SU-DHL-6 (cell line): ENCODE measurements around the gene CNN3.

Experiments used
- H2AFZ ChIP-seq: fragments of 200-600 bp; sonication (generic); 2 replicates; pipeline ENCODE4 v1.6.1; 2014; ENCODE audit warnings: low read depth, mild to moderate bottlenecking, moderate library complexity, mixed read lengths, antibody characterized with exemption, low read length; ENCODE audit not compliant: severe bottlenecking
- H3F3A ChIP-seq: fragments of 200-600 bp; shearing (Covaris generic); 2 replicates; pipeline ENCODE4 v1.6.0; 2016; ENCODE audit warnings: antibody characterized with exemption, mild to moderate bottlenecking; ENCODE audit not compliant: insufficient read depth
- H3K27ac ChIP-seq: fragments of 200-600 bp; sonication (generic); 2 replicates; pipeline ENCODE4 v1.5.1; 2016; ENCODE audit warnings: low read depth, mild to moderate bottlenecking, low read length, moderate library complexity, mixed read lengths
- H3K27me3 ChIP-seq: fragments of 200-600 bp; sonication (generic), shearing (Covaris generic); 2 replicates; pipeline ENCODE4 v1.6.0; 2014; ENCODE audit warnings: mild to moderate bottlenecking, low read length
- H3K36me3 ChIP-seq: fragments of 200-600 bp; sonication (generic); 2 replicates; pipeline ENCODE4 v1.6.1; 2014; ENCODE audit warnings: mild to moderate bottlenecking, low read length, mixed read lengths
- H3K4me2 ChIP-seq: fragments of 300-600, 200-600 bp; shearing (Covaris generic), sonication (generic); 2 replicates; pipeline ENCODE4 v1.6.0; 2014; ENCODE audit warnings: low read length, low read depth, mild to moderate bottlenecking; ENCODE audit not compliant: poor library complexity, severe bottlenecking
- H3K4me3 ChIP-seq: fragments of 200-600 bp; sonication (generic); 2 replicates; pipeline ENCODE4 v1.5.1; 2014; ENCODE audit warnings: antibody characterized with exemption, low read length, mild to moderate bottlenecking, mixed read lengths; ENCODE audit not compliant: insufficient read depth, poor library complexity, severe bottlenecking
- H3K79me2 ChIP-seq: fragments of 200-600 bp; sonication (generic); 2 replicates; pipeline ENCODE4 v1.6.1; 2014; ENCODE audit warnings: mild to moderate bottlenecking, low read length, moderate library complexity; ENCODE audit not compliant: insufficient read depth
- H3K9ac ChIP-seq: fragments of 200-600 bp; sonication (generic); 2 replicates; pipeline ENCODE4 v1.7.0; 2014; ENCODE audit warnings: mild to moderate bottlenecking, low read length
- H3K9me2 ChIP-seq: fragments of 200-600 bp; sonication (generic); replicated peaks from 2 replicates; pipeline ENCODE4 v1.6.1; 2014; ENCODE audit warnings: low read length; ENCODE audit not compliant: insufficient read depth
- H3K9me3 ChIP-seq: fragments of 200-600 bp; sonication (generic); 2 replicates; pipeline ENCODE4 v1.6.1; 2014; ENCODE audit warnings: low read length, mixed read lengths; ENCODE audit not compliant: insufficient read depth
- H4K20me1 ChIP-seq: fragments of 200-600 bp; sonication (generic); 2 replicates; pipeline ENCODE4 v1.6.1; 2014; ENCODE audit warnings: low read depth, mild to moderate bottlenecking, antibody characterized with exemption, low read length, moderate library complexity, mixed read lengths
- EZH2phosphoT487 ChIP-seq: fragments of 200-600 bp; sonication (generic), shearing (Covaris generic); conservative IDR thresholded peaks from 2 replicates; pipeline ENCODE4 v1.6.1; 2018; ENCODE audit warnings: mild to moderate bottlenecking, antibody characterized with exemption, low read length, moderate library complexity, mixed read lengths
- TF ChIP-seq, protein P1 (sequence below): fragments of 200-600 bp; sonication (generic); IDR thresholded peaks from one replicate; pipeline ENCODE4 v1.5.1; 2017; ENCODE audit warnings: antibody characterized with exemption, mild to moderate bottlenecking, low read length, moderate library complexity; ENCODE audit not compliant: insufficient read depth, poor library complexity, severe bottlenecking

The CNN3 gene

GRCh38 chr1:94917251-94917650 lies 9.7 kb downstream of the CNN3 start:
- no peak overlapping the region for H3K9ac ChIP-seq
- H3K27me3 ChIP-seq, result no peaks in the 10 kb centered on the region
- no peak overlapping the region for H3K27ac ChIP-seq
- no peak overlapping the region for H2AFZ ChIP-seq
- H3F3A ChIP-seq, result no peaks in the 10 kb centered on the region
- no peaks in the 10 kb centered on the region for H3K79me2 ChIP-seq
- H3K9me2 ChIP-seq, result no peaks in the 10 kb centered on the region
- H3K36me3 ChIP-seq, result no peaks in the 10 kb centered on the region
- TF ChIP-seq, protein P1, sequence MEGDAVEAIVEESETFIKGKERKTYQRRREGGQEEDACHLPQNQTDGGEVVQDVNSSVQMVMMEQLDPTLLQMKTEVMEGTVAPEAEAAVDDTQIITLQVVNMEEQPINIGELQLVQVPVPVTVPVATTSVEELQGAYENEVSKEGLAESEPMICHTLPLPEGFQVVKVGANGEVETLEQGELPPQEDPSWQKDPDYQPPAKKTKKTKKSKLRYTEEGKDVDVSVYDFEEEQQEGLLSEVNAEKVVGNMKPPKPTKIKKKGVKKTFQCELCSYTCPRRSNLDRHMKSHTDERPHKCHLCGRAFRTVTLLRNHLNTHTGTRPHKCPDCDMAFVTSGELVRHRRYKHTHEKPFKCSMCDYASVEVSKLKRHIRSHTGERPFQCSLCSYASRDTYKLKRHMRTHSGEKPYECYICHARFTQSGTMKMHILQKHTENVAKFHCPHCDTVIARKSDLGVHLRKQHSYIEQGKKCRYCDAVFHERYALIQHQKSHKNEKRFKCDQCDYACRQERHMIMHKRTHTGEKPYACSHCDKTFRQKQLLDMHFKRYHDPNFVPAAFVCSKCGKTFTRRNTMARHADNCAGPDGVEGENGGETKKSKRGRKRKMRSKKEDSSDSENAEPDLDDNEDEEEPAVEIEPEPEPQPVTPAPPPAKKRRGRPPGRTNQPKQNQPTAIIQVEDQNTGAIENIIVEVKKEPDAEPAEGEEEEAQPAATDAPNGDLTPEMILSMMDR, result no peak
- TF ChIP-seq EZH2phosphoT487, result no peak
- H3K9me3 ChIP-seq, result no peaks in the 10 kb centered on the region
- no peak overlapping the region for H3K4me2 ChIP-seq
- no peaks in the 10 kb centered on the region for H4K20me1 ChIP-seq
- H3K4me3 ChIP-seq, result no peak overlapping the region

- Histone ChIP-seq H3K9ac (no peak overlapping the region), H4K20me1 (no peaks in the 10 kb centered on the region), H2AFZ (no peak overlapping the region), H3K4me3 (no peak overlapping the region), H3K79me2 (no peaks in the 10 kb centered on the region), H3K9me3 (no peaks in the 10 kb centered on the region), H3K4me2 (no peak overlapping the region), H3K27ac (no peak overlapping the region), H3K36me3 (no peaks in the 10 kb centered on the region), H3K9me2 (no peaks in the 10 kb centered on the region), H3K27me3 (no peaks in the 10 kb centered on the region), H3F3A (no peaks in the 10 kb centered on the region)
- no peak for TF ChIP-seq EZH2phosphoT487
- TF ChIP-seq, protein P1, result no peak
These were observed 14.4 kb downstream of the CNN3 start for GRCh38 chr1:94912263-94913184.

- Histone ChIP-seq H3K79me2 (no peaks in the 10 kb centered on the region), H2AFZ (no peak overlapping the region), H3K4me2 (no peak overlapping the region), H3K9ac (no peak overlapping the region), H3K36me3 (no peaks in the 10 kb centered on the region), H3F3A (no peaks in the 10 kb centered on the region), H3K4me3 (no peak overlapping the region), H3K27me3 (no peaks in the 10 kb centered on the region), H3K27ac (no peak overlapping the region), H3K9me3 (no peaks in the 10 kb centered on the region), H3K9me2 (no peaks in the 10 kb centered on the region), H4K20me1 (no peaks in the 10 kb centered on the region)
- TF ChIP-seq, protein P1, result no peak
- TF ChIP-seq EZH2phosphoT487, result no peak
These were observed 17.4 kb downstream of the CNN3 start for GRCh38 chr1:94909486-94909885.
